BLaER1 (cell line): ENCODE data around the gene SNX24.
"Not testable (repeated sequence)": the region's sequence is repeated elsewhere in the genome, so short reads cannot be mapped to it uniquely, and the experiment has no call there.

ENCODE experiments used
- H3K27ac ChIP-seq: shearing (Covaris generic); formaldehyde crosslinking; 2 replicates; pipeline ENCODE4 v1.8.1; 2022
- H3K27me3 ChIP-seq: shearing (Covaris generic); formaldehyde crosslinking; 2 replicates; pipeline ENCODE4 v1.8.1; 2022
- H3K36me3 ChIP-seq: shearing (Covaris generic); formaldehyde crosslinking; 2 replicates; pipeline ENCODE4 v1.8.1; 2022
- H3K4me1 ChIP-seq: shearing (Covaris generic); formaldehyde crosslinking; 2 replicates; pipeline ENCODE4 v1.8.1; 2022
- H3K4me2 ChIP-seq: shearing (Covaris generic); formaldehyde crosslinking; 2 replicates; pipeline ENCODE4 v1.8.1; 2022
- H3K4me3 ChIP-seq: shearing (Covaris generic); formaldehyde crosslinking; 2 replicates; pipeline ENCODE4 v1.8.1; 2022
- H3K9ac ChIP-seq: shearing (Covaris generic); formaldehyde crosslinking; 2 replicates; pipeline ENCODE4 v1.8.1; 2022
- H3K9me3 ChIP-seq: shearing (Covaris generic); formaldehyde crosslinking; 2 replicates; pipeline ENCODE4 v1.8.1; 2022
- H4K20me1 ChIP-seq: shearing (Covaris generic); formaldehyde crosslinking; 2 replicates; pipeline ENCODE4 v1.8.1; 2022
- Cebpa-rat ChIP-seq: shearing (Covaris generic); IDR thresholded peaks from 2 replicates; pipeline ENCODE4 v1.8.1; 2022

Gene SNX24

GRCh38 chr5:122844136-122844909 lies 1.1 kb upstream of the SNX24 start:
- H3K27ac ChIP-seq: no peak overlapping the region; the same call in 1 of the 2 replicates
- H3K9me3 ChIP-seq: no peaks in the 10 kb centered on the region
- H3K9ac ChIP-seq: peak overlapping the region; percentile 75; the same call in 1 of the 2 replicates
- no peak for TF ChIP-seq Cebpa-rat
- peak overlapping the region; percentile 77 for H3K4me3 ChIP-seq
- H3K27me3 ChIP-seq: peaks cover 29% of the 10 kb centered on the region; the same call in 1 of the 2 replicates
- peak overlapping the region; percentile 81 for H3K4me2 ChIP-seq
- no peaks in the 10 kb centered on the region for H4K20me1 ChIP-seq
- no peaks in the 10 kb centered on the region for H3K36me3 ChIP-seq
- H3K4me1 ChIP-seq: peaks cover 25% of the 10 kb centered on the region

- Histone ChIP-seq H3K27ac (peak overlapping the region; percentile 68; the same call in 1 of the 2 replicates), H4K20me1 (no peaks in the 10 kb centered on the region), H3K36me3 (no peaks in the 10 kb centered on the region), H3K4me2 (peak overlapping the region; percentile 81), H3K4me1 (peaks cover 26% of the 10 kb centered on the region), H3K9me3 (no peaks in the 10 kb centered on the region), H3K9ac (peak overlapping the region; percentile 75; the same call in 1 of the 2 replicates), H3K4me3 (peak overlapping the region; percentile 77), H3K27me3 (peaks cover 29% of the 10 kb centered on the region; the same call in 1 of the 2 replicates)
- TF ChIP-seq Cebpa-rat: no peak
Observed at GRCh38 chr5:122844910-122845228, 544 bp upstream of the SNX24 start.

- H3K4me2 ChIP-seq: peak overlapping the region; percentile 81
- H3K27me3 ChIP-seq: peaks cover 29% of the 10 kb centered on the region; the same call in 1 of the 2 replicates
- H3K27ac ChIP-seq: no peak overlapping the region
- H3K4me3 ChIP-seq: peak overlapping the region; percentile 77
- no peaks in the 10 kb centered on the region for H3K36me3 ChIP-seq
- TF ChIP-seq Cebpa-rat: no peak
- peaks cover 19% of the 10 kb centered on the region for H3K4me1 ChIP-seq
- H4K20me1 ChIP-seq: no peaks in the 10 kb centered on the region
- no peaks in the 10 kb centered on the region for H3K9me3 ChIP-seq
- peak overlapping the region; percentile 75 for H3K9ac ChIP-seq
Observed at GRCh38 chr5:122846051-122846550, 688 bp downstream of the SNX24 start.

GRCh38 chr5:122847687-122848081 lies 2.3 kb downstream of the SNX24 start:
- no peak for TF ChIP-seq Cebpa-rat

GRCh38 chr5:122849771-122850170 lies 4.4 kb downstream of the SNX24 start:
- no peaks in the 10 kb centered on the region for H3K36me3 ChIP-seq
- no peak overlapping the region for H3K27ac ChIP-seq
- TF ChIP-seq Cebpa-rat: no peak
- no peaks in the 10 kb centered on the region for H3K9me3 ChIP-seq
- no peaks in the 10 kb centered on the region for H4K20me1 ChIP-seq
- no peak overlapping the region for H3K4me2 ChIP-seq
- no peak overlapping the region for H3K4me3 ChIP-seq
- no peak overlapping the region for H3K9ac ChIP-seq
- peaks cover 15% of the 10 kb centered on the region; the same call in 1 of the 2 replicates for H3K27me3 ChIP-seq
- H3K4me1 ChIP-seq: peaks cover 6% of the 10 kb centered on the region

More at GRCh38 chr5:122847687-122848081, 2.3 kb downstream of the SNX24 start:
- H3K36me3 ChIP-seq: no peaks in the 10 kb centered on the region
- H3K4me3 ChIP-seq: no peak overlapping the region
- H3K4me1 ChIP-seq: peaks cover 19% of the 10 kb centered on the region
- no peak overlapping the region for H3K4me2 ChIP-seq
- H3K9ac ChIP-seq: no peak overlapping the region
- H3K27ac ChIP-seq: no peak overlapping the region
- H3K27me3 ChIP-seq: peaks cover 29% of the 10 kb centered on the region; the same call in 1 of the 2 replicates
- no peaks in the 10 kb centered on the region for H4K20me1 ChIP-seq
- no peaks in the 10 kb centered on the region for H3K9me3 ChIP-seq

- not testable (repeated sequence) for H3K27ac ChIP-seq, H3K4me3 ChIP-seq, H3K27me3 ChIP-seq, H3K4me1 ChIP-seq, H3K9ac ChIP-seq, H3K4me2 ChIP-seq, H4K20me1 ChIP-seq, H3K9me3 ChIP-seq, H3K36me3 ChIP-seq
Observed at GRCh38 chr5:122857538-122857937, 12.1 kb downstream of the SNX24 start.

GRCh38 chr5:122858451-122858850 lies 13.0 kb downstream of the SNX24 start:
- TF ChIP-seq Cebpa-rat: no peak
- Histone ChIP-seq H3K9ac (no peak overlapping the region), H3K36me3 (no peaks in the 10 kb centered on the region), H3K9me3 (0 out of 2 replicates have a peak, but pooled peaks cover 5% of the 10 kb centered on the region), H3K4me2 (no peak overlapping the region), H4K20me1 (no peaks in the 10 kb centered on the region), H3K27ac (no peak overlapping the region), H3K27me3 (no peaks in the 10 kb centered on the region), H3K4me1 (no peaks in the 10 kb centered on the region), H3K4me3 (no peak overlapping the region)

- Histone ChIP-seq H3K9me3 (no peaks in the 10 kb centered on the region), H3K27me3 (no peaks in the 10 kb centered on the region), H3K36me3 (no peaks in the 10 kb centered on the region), H3K4me2 (no peak overlapping the region), H3K4me1 (no peaks in the 10 kb centered on the region), H3K4me3 (no peak overlapping the region), H3K9ac (no peak overlapping the region), H3K27ac (no peak overlapping the region), H4K20me1 (no peaks in the 10 kb centered on the region)
- no peak for TF ChIP-seq Cebpa-rat
Observed at GRCh38 chr5:122863240-122863639, 17.8 kb downstream of the SNX24 start.

- H3K9ac ChIP-seq: no peak overlapping the region
- H3K27me3 ChIP-seq: no peaks in the 10 kb centered on the region
- H3K4me3 ChIP-seq: no peak overlapping the region
- H3K9me3 ChIP-seq: no peaks in the 10 kb centered on the region
- no peak for TF ChIP-seq Cebpa-rat
- H3K4me1 ChIP-seq: no peaks in the 10 kb centered on the region
- H3K36me3 ChIP-seq: no peaks in the 10 kb centered on the region
- no peak overlapping the region for H3K27ac ChIP-seq
- no peak overlapping the region for H3K4me2 ChIP-seq
- no peaks in the 10 kb centered on the region for H4K20me1 ChIP-seq
Observed at GRCh38 chr5:122863721-122864120, 18.3 kb downstream of the SNX24 start.

GRCh38 chr5:122864400-122864799 lies 19.0 kb downstream of the SNX24 start:
- H3K27me3 ChIP-seq: no peaks in the 10 kb centered on the region
- no peaks in the 10 kb centered on the region for H4K20me1 ChIP-seq
- no peak overlapping the region for H3K4me3 ChIP-seq
- H3K36me3 ChIP-seq: no peaks in the 10 kb centered on the region
- H3K9me3 ChIP-seq: no peaks in the 10 kb centered on the region
- H3K4me1 ChIP-seq: no peaks in the 10 kb centered on the region
- H3K27ac ChIP-seq: no peak overlapping the region
- no peak overlapping the region for H3K4me2 ChIP-seq
- no peak overlapping the region for H3K9ac ChIP-seq
- TF ChIP-seq Cebpa-rat: no peak
